Gastrocnemius medialis (tissue), 4 donors: ENCODE measurements around the gene CHKA. TPM values are rescaled to one million over a fixed set of nuclear protein-coding genes. Genes with fewer than 3 reads are reported as not detected.

Experiments
- ATAC-seq, 2 donors: fragments of 150-250 bp; one replicate each; pipeline ENCODE4 v1.9.1; 2016
- DNase-seq, 2 donors: peaks; one replicate each; pipeline ENCODE4 v3.0.0-alpha.2; 2019
- H3K27ac ChIP-seq, 4 donors: fragments of 200-600 bp; sonication (generic); 1 replicate in 1 of 4; 2 replicates in 3 of 4; pipeline ENCODE4 v1.5.1; 2016 to 2018; ENCODE audit warnings: mild to moderate bottlenecking in 2 of 4, moderate library complexity in 1 of 4
- H3K27me3 ChIP-seq, 3 donors: fragments of 200-600 bp; sonication (generic) in 2 of 3; 1 replicate in 1 of 3; 2 replicates in 2 of 3; pipeline versions ENCODE4 v1.5.1 to v1.6.0; 2016 to 2019; ENCODE audit warnings: mild to moderate bottlenecking in 1 of 3, moderate library complexity in 1 of 3
- H3K36me3 ChIP-seq, 2 donors: fragments of 200-600 bp; sonication (generic) in 1 of 2; one replicate each; pipeline ENCODE4 v1.5.1; 2017 to 2018
- H3K4me1 ChIP-seq, 2 donors: fragments of 200-600 bp; sonication (generic) in 1 of 2; one replicate each; pipeline ENCODE4 v1.5.1; 2016 to 2017; ENCODE audit warnings: mild to moderate bottlenecking in 2 of 2
- H3K4me3 ChIP-seq, 4 donors: fragments of 200-600 bp; sonication (generic) in 3 of 4; 1 replicate in 1 of 4; 2 replicates in 3 of 4; pipeline ENCODE4 v1.5.1; 2016 to 2019; ENCODE audit warnings: mild to moderate bottlenecking in 2 of 4
- H3K9me3 ChIP-seq, 3 donors: fragments of 200-600 bp; sonication (generic) in 2 of 3; 1 replicate in 1 of 3; 2 replicates in 2 of 3; pipeline ENCODE4 v1.5.1; 2016 to 2019
- CTCF ChIP-seq, 5 experiments: fragments of 450-650 bp in 3 of 5; fragments of 200-600 bp in 2 of 5; sonication (generic) in 2 of 5; IDR thresholded peaks in 4 of 5; conservative IDR thresholded peaks in 1 of 5; 1 replicate in 4 of 5; 2 replicates in 1 of 5; pipeline ENCODE4 v1.5.1; 2016 to 2019; ENCODE audit warnings: antibody characterized with exemption in 5 of 5, mild to moderate bottlenecking in 3 of 5, moderate library complexity in 3 of 5
- POLR2A ChIP-seq, 2 donors: fragments of 450-650 bp; IDR thresholded peaks; one replicate each; pipeline ENCODE4 v1.6.1; 2017; ENCODE audit warnings: antibody characterized with exemption in 2 of 2, mild to moderate bottlenecking in 2 of 2, moderate library complexity in 2 of 2
- in situ Hi-C, 4 donors: fragments of 200-750 bp; cut with MboI; loops; one replicate each; pipeline versions ENCODE4 v1.15.0 to v1.8.0; 2017; ENCODE audit warnings: low sequenced_read_pairs in 4 of 4
- intact Hi-C: fragments of 100-400 bp; cut with DNase I; formaldehyde crosslinking; loops from one replicate; pipeline ENCODE4 v1.15.1; 2023; ENCODE audit warnings: low total_unique reads
- total RNA-seq, 4 donors: library from RNA; depleted of rRNA; stranded (reverse); fragments of >200 nt; gene quantifications; one replicate each; pipeline versions ENCODE4 v1.1.0 to v1.2.3, GENCODE V29; 2016

CHKA gene
- total RNA-seq, 4 donors from 2014 or later: 7.3 to 20.9 (median 12.3) TPM

- Histone ChIP-seq H3K4me3 (no peak overlapping the region), H3K27me3 (no peaks in the 10 kb centered on the region), H3K4me1 (no peaks in the 10 kb centered on the region), H3K9me3 (no peaks in the 10 kb centered on the region), H3K27ac (no peak overlapping the region), H3K36me3 (peaks cover 2 to 75% of the 10 kb centered on the region in 2 donors)
- no peak for TF ChIP-seq POLR2A (IDR thresholded peaks at IDR 0.05)
- TF ChIP-seq CTCF (IDR thresholded peaks at IDR 0.05 in 4 of 5, conservative IDR thresholded peaks at IDR 0.05 in 1 of 5): no peak
- in situ Hi-C loops: no loop called here
- ATAC-seq (no peak), DNase-seq (no peak)
- intact Hi-C loops: no loop called here
Measured at GRCh38 chr11:68166969-68167368, 45.8 kb upstream of the CHKA start.

DNA sequence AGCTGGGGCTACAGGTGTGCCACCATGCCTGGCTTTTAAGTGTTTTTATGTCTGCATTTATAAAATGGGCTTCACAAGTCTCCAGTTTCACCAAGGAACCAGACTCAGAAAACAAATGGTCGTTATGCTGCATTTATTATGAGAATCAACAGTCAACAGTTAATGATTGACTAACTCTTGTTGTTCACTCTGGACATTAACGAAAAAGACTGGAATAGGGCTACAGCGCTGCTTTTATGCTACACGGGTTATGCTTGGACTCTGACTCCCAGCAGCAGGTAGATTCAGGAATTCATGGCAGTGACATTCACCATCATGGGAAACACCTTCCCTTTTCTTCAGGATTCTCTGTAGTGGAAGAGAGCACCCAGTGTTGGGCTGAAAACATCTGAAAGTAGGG lies 44.4 kb upstream of the CHKA start:
- ATAC-seq (no peak), DNase-seq (no peak)
- intact Hi-C loops (no loop called here), in situ Hi-C loops (no loop called here)
- H3K4me3 ChIP-seq: no peak overlapping the region
- H3K27ac ChIP-seq: no peak overlapping the region
- H3K9me3 ChIP-seq: no peaks in the 10 kb centered on the region
- H3K27me3 ChIP-seq: no peaks in the 10 kb centered on the region
- TF ChIP-seq CTCF (IDR thresholded peaks at IDR 0.05 in 4 of 5, conservative IDR thresholded peaks at IDR 0.05 in 1 of 5): no peak
- TF ChIP-seq POLR2A (IDR thresholded peaks at IDR 0.05): no peak
- H3K36me3 ChIP-seq: peaks cover 2 to 73% of the 10 kb centered on the region in 2 donors
- no peaks in the 10 kb centered on the region for H3K4me1 ChIP-seq

DNA sequence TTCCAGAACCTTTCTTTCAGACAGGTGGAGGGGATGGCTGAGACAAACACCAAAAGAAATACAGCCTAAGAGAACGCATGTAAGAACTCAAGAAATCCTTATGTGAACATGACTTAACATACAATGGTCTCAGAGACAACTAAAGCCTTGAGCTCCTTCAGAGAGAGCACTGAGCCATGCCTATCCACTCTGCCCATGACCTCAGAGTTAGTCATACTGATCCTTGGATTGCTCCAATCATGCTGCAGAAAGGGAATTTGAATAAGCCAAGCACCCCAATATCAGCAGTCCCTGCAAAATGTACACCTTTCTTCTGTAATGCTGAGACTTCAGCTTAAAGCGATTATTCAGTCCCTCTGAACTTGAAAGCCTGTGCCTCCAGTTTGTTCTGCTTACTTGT lies 43.2 kb upstream of the CHKA start:
- ATAC-seq (no peak), DNase-seq (no peak)
- TF ChIP-seq POLR2A (IDR thresholded peaks at IDR 0.05): no peak
- no peak for TF ChIP-seq CTCF (IDR thresholded peaks at IDR 0.05 in 4 of 5, conservative IDR thresholded peaks at IDR 0.05 in 1 of 5)
- Histone ChIP-seq H3K9me3 (no peaks in the 10 kb centered on the region), H3K36me3 (peaks cover 0 to 65% of the 10 kb centered on the region in 2 donors), H3K4me1 (no peaks in the 10 kb centered on the region), H3K27ac (no peak overlapping the region), H3K4me3 (no peak overlapping the region), H3K27me3 (no peaks in the 10 kb centered on the region)
- in situ Hi-C loops: no loop called here
- intact Hi-C loops: no loop called here

DNA sequence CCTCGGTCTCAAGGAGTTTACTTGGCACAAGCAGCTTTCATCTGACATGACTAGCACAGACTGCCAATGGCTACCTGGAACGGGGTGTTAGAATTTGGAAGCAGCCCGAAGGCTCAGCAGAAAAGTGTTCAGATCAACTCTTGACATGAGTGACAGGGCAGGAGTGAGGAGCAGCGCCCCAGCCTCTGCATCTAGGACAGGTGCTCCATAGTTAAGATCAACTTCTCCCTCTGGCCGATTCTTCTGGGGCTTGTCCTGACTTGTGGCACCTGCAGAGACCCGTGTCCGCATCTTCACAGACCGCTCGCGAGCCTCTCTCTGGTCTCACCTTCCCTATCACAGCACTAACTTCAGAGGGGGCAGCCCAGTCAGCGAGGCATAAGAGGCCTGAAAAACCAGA lies 42.5 kb upstream of the CHKA start:
- Histone ChIP-seq H3K27me3 (no peaks in the 10 kb centered on the region), H3K4me3 (no peak overlapping the region), H3K4me1 (no peaks in the 10 kb centered on the region), H3K27ac (no peak overlapping the region), H3K9me3 (no peaks in the 10 kb centered on the region), H3K36me3 (peaks cover 0 to 62% of the 10 kb centered on the region in 2 donors)
- intact Hi-C loops (no loop called here), in situ Hi-C loops (no loop called here)
- DNase-seq (no peak), ATAC-seq (no peak)
- TF ChIP-seq POLR2A (IDR thresholded peaks at IDR 0.05): no peak
- TF ChIP-seq CTCF (IDR thresholded peaks at IDR 0.05 in 4 of 5, conservative IDR thresholded peaks at IDR 0.05 in 1 of 5): no peak

DNA sequence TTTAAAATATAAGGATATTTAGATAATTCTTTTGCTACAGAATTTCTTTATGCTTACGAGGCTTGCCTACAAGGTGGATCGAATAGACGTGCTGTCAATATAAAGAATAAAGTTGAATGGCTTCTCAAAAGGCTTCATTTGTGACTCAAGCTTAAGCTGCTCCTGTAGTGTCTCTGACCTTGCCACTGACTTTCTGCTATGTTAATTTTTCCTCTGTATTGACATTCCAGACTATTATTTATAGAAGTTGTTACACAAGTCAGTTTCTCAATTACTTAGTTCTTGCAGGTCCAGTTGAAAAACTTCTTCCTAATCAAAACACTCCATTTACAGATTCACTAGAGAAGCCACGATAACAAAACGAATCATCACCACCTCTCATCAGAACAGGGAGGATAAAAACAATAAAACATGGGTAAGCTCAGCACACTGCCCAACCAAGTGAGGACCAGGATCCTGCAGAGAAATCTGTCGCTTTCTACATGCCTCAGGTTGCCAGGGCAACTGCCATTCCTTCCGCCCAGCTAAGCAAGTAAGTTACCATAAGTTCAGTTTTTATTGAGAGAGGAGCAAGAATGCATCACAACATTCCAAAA lies 39.0 kb upstream of the CHKA start:
- Histone ChIP-seq H3K27ac (no peak overlapping the region), H3K36me3 (peaks cover 0 to 54% of the 10 kb centered on the region in 2 donors), H3K4me3 (no peak overlapping the region), H3K9me3 (no peaks in the 10 kb centered on the region), H3K27me3 (no peaks in the 10 kb centered on the region), H3K4me1 (no peaks in the 10 kb centered on the region)
- in situ Hi-C loops: no loop called here
- intact Hi-C loops: no loop called here
- TF ChIP-seq CTCF (IDR thresholded peaks at IDR 0.05 in 4 of 5, conservative IDR thresholded peaks at IDR 0.05 in 1 of 5): no peak
- TF ChIP-seq POLR2A (IDR thresholded peaks at IDR 0.05): no peak
- DNase-seq (no peak), ATAC-seq (no peak)
